NCI-H1694 treated with DMSO at 0.1 percent for 48 hours (cell line): Measurements from ENCODE around the gene MYO9B.

ENCODE experiments used
- DNase-seq: peaks from one replicate; lab custom pipeline; 2025; lab: John Stamatoyannopoulos, UW

The MYO9B gene

GRCh38 chr19:17243211-17243829 lies 167.7 kb downstream of the MYO9B start:
- DNase-seq = no peak

- no peak for DNase-seq
These were observed 168.4 kb downstream of the MYO9B start for GRCh38 chr19:17243830-17244617.

GRCh38 chr19:17244618-17245534 lies 169.3 kb downstream of the MYO9B start:
- DNase-seq = no peak

GRCh38 chr19:17245535-17245984 lies 170.0 kb downstream of the MYO9B start, which contains the start of gene NR2F6:
Gene NR2F6 (minus strand): TSS chr19:17245919. CDS start chr19:17245220, 699 bp downstream.
- DNase-seq = no peak

GRCh38 chr19:17246681-17247425 lies 171.3 kb downstream of the MYO9B start:
- no peak for DNase-seq

- DNase-seq = no peak
These were observed 172.6 kb downstream of the MYO9B start for GRCh38 chr19:17248011-17248776.

GRCh38 chr19:17249887-17250548 lies 174.4 kb downstream of the MYO9B start:
- DNase-seq = no peak

- DNase-seq = no peak
These were observed 179.1 kb downstream of the MYO9B start for GRCh38 chr19:17254636-17255035.

GRCh38 chr19:17255150-17255621 lies 179.6 kb downstream of the MYO9B start:
- no peak for DNase-seq

GRCh38 chr19:17256130-17256529 lies 180.6 kb downstream of the MYO9B start:
- DNase-seq = no peak

GRCh38 chr19:17259118-17259780 lies 183.7 kb downstream of the MYO9B start:
- DNase-seq = no peak

- no peak for DNase-seq
These were observed 184.4 kb downstream of the MYO9B start for GRCh38 chr19:17259934-17260333.

- DNase-seq = peak; percentile 76
These were observed 185.3 kb downstream of the MYO9B start for GRCh38 chr19:17260842-17261325.

- no peak for DNase-seq
These were observed 187.0 kb downstream of the MYO9B start for GRCh38 chr19:17262557-17262956.
